ENCODE measurements around the gene GCGR. TPM values are rescaled to one million over a fixed set of nuclear protein-coding genes. Genes with fewer than 3 reads are reported as not detected.

Gene GCGR
- total RNA-seq (2014; rRNA removed; shearing (Covaris generic)), result not detected in 2 replicates
- polyA plus RNA-seq (2015; cell fraction: cytosol; rRNA removed), result not detected in 2 replicates
- polyA plus RNA-seq (2015; cell fraction: nucleus; rRNA removed), result not detected in 2 replicates

DNA sequence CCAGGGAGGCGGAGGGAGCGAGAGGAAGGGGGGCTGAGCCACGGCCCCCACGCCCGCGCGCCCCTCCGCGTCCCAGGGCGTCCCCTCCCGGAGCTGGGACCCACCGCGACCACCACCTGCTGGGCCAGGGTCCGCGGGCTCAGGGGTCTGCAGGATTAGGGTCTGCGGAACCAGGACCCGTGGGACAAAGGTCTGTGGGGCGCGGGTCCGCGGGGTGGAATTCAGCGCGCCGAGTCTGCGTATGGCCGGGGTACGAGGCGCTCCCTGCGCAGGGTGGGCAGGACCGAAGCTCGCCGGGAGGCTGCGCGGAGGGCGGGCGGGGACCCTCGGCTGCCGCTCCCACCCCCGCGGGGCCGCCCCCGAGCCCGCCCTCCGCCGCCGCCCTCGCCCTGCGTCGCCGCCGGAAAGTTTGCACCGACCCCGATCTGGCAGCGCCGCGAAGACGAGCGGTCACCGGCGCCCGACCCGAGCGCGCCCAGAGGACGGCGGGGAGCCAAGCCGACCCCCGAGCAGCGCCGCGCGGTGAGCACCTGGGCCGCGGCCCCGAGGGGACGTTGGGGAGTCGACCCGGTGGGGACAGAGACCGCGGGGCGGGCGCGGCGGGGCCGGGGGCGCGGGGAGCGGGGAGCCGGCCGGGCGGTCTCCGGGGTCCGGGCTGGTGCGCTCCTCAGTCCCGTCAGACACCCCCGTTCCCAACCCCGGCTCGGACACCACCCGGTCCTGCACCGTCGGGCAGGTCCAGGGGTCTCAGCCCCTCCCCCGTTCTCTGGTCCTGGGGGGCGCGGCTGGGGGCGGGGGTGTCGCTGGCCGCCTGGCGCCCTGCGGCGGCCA, at the start of gene GCGR:
TSS of gene GCGR (plus strand) at position 423 of the 831 bp plus-strand sequence. CDS start 4,869 bp downstream, outside the sequence.
- DNase-seq (ENCODE audit: low read depth), result no peak

DNA sequence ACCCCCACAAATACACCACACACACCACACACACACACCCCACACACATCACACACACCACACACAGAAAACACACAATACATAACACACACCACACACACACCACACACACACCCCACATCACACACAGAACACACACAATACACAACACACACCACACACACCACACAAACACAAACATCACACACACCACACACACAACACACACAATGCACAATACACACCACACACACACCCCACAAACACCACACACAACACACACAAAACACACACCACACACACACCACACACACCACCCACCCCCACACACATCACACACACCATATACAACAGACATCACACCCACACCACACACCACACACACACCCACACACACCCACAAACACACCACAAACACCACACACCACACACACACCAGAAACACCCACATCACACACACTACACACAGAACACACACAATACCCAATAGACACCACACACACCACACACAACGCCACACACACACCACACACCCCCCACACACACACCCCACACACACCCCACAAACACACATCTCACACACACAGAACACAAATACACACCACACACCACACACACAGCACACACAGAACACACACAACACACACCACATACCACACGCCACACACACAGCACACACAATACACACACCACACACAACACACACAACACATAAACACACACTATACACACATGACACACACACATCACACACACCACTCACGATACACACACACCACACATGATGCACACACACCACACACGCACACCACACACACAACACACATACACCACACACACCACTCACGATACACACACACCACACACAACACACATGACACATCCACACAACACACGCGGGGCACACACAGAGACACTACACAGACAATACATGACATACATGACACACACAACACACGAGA, 11.0 kb upstream of the GCGR start:
- no peak for DNase-seq (ENCODE audit: low read depth)

DNA sequence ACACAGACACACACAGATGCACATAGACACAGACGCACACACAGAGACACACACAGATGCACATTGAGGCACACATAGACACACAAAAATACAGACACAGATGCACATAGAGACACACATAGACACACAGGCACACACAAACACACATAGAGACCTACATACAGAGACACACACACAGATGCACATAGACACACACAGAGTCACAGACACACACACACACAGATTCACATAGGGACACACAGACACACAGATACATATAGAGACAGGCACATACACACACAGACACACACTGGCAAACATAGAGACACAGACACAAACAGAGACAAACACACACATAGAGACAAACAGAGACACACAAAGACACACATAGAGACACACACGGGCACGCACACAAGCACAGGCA, 9.9 kb upstream of the GCGR start:
- DNase-seq (ENCODE audit: low read depth), result no peak

DNA sequence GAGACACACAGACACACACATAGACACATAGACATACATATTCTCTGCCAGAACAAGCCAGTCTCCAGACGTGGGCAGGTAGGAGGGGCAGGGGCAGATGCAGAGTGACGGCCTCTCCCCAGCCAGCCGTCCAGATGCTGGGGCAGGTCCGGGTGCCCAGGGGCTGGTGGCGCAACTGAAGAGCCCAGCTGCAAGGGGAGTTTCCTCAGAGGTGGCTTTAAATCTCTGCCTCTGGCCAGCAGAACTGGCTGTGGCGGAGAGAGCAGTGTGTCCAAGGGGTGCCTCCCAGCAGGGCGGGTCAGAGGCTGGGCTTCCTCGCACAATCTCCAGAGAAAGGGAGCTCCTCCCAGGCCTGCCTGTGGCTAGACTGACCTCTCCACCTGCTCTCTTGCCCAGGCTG, 9.4 kb upstream of the GCGR start:
- DNase-seq (ENCODE audit: low read depth), result no peak

DNA sequence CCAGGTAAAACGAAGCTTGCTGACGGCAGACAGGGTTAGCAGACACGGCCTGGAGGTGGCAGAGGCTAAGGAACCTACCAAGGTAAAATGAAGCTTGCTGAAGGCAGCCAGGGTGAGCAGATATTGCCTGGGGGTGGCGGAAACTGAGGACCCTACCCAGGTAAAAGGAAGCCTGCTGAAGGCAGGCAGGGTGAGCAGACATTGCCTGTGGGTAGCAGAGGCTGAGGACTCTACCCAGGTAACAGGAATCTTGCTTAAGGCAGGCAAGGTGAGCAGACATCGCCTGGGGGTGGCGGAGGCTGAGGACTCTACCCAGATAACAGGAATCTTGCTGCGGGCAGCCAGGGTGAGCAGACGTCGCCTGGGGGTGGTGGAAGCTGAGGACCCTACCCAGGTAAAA, 2.6 kb upstream of the GCGR start:
- DNase-seq (ENCODE audit: low read depth), result no peak

DNA sequence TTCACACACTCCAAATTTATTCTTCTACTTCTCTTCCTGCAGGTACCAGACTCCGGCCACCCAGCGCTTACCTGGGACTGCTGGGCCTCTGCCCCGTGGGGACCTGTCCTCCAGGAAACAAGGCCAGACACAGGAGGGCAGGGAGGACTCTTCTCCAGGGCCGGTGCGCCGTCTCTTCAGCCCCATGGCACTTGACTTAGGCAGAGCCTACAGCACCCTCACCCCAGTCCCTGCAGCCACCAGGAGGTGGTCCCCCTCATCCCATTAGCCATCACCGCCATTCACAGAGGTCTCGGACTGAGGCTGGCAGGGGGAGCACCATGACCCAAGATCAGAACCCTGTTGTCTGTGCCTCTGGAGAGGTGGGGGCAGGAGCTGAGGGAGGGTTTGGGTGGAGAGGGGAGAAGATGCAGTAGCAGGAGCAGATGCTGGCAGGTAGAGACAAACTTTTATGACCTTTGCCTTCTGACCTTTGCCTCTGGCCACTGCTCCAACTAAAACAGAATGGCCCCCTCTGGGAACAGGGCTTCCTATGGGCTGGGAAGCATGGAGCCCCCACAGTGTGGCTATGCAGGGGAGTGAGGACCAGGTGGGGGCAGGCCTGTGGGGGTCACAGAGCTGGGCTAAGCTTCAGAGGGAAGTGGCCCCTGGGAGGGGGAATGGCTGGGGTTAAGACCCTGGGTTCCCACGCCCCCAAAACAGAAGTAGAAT, 1.7 kb upstream of the GCGR start:
- no peak for DNase-seq (ENCODE audit: low read depth)

GRCh38 chr17:81802856-81803643, 900 bp upstream of the GCGR start:
- no peak for DNase-seq (ENCODE audit: low read depth)

GRCh38 chr17:81804559-81805399, 829 bp downstream of the GCGR start:
- DNase-seq (ENCODE audit: low read depth), result no peak

DNA sequence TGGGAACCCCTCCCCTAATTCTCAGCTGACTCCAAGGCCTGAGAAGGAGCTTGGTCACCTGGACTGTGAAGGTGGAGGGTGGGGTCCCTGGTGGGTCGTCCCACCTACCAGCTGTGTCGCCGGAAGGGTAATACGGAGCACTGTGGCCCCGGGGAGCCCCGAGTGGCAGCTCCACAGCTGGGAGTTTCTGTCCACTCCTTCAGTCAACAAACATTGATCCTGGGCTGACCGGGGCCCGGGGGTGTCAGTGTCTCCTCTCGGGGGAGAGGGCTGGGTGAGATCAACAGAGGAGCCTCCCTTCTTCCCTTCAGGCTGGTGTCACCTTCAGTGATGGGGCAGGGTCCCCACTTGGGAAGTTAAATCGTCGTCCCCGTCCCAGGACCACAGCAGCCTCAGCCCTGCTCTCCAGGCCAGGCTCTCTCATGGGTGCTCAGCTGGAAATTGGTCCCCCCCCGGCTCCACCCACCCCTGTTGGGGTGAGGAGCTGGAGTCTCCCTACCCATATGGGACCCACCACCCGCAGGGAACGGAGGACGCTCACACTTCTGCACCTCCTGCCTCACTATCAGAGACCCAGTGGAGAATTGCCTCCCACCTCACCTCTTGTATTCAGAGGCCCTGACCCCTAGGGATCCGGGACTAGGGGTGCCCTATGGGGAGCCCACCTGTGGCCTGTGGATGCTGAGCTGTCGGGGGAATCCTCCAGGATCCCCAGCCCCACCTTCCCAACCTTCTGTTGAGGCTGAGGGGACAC, 1.9 kb downstream of the GCGR start:
- DNase-seq (ENCODE audit: low read depth), result no peak

GRCh38 chr17:81806461-81807209, 2.7 kb downstream of the GCGR start:
- DNase-seq (ENCODE audit: low read depth), result no peak

- DNase-seq (ENCODE audit: low read depth), result no peak
These were observed 3.3 kb downstream of the GCGR start for GRCh38 chr17:81807210-81807719.

GRCh38 chr17:81807839-81808238, 3.9 kb downstream of the GCGR start:
- DNase-seq (ENCODE audit: low read depth), result no peak

DNA sequence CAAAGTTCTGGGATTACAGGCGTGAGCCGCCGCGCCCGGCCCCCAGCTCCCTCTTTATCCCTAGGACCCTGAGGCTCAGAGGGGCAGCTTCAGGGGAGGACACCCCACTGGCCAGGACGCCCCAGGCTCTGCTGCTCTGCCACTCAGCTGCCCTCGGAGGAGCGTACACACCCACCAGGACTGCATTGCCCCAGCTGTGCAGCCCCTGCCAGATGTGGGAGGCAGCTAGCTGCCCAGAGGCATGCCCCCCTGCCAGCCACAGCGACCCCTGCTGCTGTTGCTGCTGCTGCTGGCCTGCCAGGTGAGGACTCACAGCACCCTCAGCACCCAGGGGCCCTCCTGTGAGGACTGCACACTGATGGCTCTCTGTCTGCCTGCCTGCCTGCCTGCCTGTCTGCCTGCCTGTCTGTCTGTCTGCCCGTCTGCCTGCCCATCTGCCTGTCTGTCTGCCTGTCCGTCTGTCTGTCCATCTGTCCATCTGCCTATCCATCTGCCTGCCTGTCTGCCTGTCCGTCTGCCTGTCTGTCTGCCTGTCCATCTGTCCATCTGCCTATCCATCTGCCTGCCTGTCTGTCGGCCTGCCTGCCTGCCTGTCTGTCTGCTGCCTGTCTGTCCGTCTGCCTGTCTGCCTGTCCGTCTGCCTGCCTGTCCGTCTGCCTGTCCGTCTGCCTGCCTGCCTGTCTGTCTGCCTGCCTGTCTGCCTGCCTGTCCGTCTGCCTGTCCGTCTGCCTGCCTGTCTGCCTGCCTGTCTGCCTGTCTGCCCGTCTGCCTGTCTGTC, 5.0 kb downstream of the GCGR start:
- DNase-seq (ENCODE audit: low read depth), result no peak

DNA sequence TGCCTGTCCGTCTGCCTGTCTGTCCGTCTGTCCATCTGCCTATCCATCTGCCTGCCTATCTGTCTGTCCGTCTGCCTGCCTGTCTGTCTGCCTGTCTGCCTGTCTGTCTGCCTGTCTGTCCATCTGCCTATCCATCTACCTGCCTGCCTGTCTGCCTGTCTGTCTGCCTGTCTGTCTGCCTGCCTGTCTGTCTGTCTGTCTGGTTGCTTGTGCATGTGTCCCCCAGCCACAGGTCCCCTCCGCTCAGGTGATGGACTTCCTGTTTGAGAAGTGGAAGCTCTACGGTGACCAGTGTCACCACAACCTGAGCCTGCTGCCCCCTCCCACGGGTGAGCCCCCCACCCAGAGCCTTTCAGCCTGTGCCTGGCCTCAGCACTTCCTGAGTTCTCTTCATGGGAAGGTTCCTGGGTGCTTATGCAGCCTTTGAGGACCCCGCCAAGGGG, 5.6 kb downstream of the GCGR start:
- DNase-seq (ENCODE audit: low read depth), result no peak

DNA sequence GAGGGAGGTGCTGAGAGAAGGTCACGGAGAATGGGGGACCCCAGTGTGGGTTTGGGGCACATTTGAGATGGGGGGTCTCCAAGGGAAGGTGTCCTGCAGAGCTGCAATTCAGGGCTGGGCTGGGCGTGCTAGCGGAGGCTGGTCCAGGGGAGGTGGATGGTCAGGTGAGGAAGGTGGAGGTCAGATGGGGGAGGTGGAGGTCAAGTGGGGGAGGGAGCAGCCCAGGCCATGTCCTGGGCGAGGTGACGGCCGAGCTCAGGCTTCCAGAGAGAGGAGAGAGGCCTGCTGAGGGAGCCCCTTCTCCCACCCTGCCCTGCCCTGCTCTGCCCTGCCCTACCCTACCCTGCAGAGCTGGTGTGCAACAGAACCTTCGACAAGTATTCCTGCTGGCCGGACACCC, 6.5 kb downstream of the GCGR start:
- no peak for DNase-seq (ENCODE audit: low read depth)

- DNase-seq (ENCODE audit: low read depth), result no peak
These were observed 7.1 kb downstream of the GCGR start for GRCh38 chr17:81810892-81811704.
